Measurements from ENCODE around the gene AKAP8L. TPM values are rescaled to one million over a fixed set of nuclear protein-coding genes. Genes with fewer than 3 reads are reported as not detected.

The AKAP8L gene
- total RNA-seq, 1 donor from 2014 or later, result 79.8 TPM

DNA sequence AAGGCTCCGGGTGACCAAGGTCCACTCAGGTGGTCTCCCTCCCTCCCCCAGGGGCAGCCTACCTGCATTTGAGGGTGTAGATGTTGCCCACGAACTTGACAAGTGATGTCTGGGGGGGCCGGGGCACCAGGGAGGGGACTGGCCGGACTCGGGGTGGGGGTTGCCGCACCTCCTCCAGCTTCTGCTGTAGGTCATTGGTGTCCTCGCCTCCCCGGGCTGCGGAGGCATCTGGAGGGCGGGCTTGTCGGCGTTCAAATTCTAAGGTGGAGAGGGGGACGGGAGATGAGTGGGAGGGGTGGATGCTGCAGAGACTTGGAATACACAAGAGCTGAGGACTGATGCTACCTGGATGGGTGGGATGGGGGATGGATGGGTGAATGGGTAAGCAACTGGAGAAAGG, 5.3 kb upstream of the AKAP8L start:
- TF ChIP-seq, protein P1, sequence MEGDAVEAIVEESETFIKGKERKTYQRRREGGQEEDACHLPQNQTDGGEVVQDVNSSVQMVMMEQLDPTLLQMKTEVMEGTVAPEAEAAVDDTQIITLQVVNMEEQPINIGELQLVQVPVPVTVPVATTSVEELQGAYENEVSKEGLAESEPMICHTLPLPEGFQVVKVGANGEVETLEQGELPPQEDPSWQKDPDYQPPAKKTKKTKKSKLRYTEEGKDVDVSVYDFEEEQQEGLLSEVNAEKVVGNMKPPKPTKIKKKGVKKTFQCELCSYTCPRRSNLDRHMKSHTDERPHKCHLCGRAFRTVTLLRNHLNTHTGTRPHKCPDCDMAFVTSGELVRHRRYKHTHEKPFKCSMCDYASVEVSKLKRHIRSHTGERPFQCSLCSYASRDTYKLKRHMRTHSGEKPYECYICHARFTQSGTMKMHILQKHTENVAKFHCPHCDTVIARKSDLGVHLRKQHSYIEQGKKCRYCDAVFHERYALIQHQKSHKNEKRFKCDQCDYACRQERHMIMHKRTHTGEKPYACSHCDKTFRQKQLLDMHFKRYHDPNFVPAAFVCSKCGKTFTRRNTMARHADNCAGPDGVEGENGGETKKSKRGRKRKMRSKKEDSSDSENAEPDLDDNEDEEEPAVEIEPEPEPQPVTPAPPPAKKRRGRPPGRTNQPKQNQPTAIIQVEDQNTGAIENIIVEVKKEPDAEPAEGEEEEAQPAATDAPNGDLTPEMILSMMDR (IDR thresholded peaks at IDR 0.05; ENCODE audit: insufficient read depth, low read length, poor library complexity, severe bottlenecking), result no peak
- Histone ChIP-seq H3K27me3 (ENCODE audit: control insufficient read depth, insufficient read depth, low read length) (no peaks in the 10 kb centered on the region), H3K4me3 (ENCODE audit: low read depth, low read length) (no peak overlapping the region), H3K36me3 (ENCODE audit: control insufficient read depth, insufficient read depth, low read length) (peaks cover 5% of the 10 kb centered on the region)
- DNase-seq (ENCODE audit: low read depth), result no peak

DNA sequence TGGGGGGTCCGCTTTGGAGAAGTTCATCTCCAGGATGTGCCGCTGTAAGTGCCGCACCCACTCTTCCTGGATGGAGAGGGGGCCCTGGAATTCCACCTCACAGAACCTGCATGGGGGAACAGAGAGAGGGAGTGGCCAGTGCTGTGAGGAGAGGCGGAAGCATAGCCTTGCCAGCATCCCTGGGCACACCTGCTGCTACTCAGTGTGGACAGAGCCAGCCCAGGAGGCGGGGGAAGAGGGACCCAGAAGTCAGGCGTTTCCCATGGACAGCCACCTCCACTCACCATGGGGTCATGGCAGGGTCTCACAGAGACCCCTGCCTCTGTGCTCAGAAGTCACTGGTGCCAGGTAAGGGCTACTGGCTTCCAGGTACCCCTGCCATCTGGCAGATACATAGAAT, 4.3 kb upstream of the AKAP8L start:
- H3K36me3 ChIP-seq (ENCODE audit: control insufficient read depth, insufficient read depth, low read length), result peaks cover 5% of the 10 kb centered on the region
- DNase-seq (ENCODE audit: low read depth), result no peak
- H3K4me3 ChIP-seq (ENCODE audit: low read depth, low read length), result no peak overlapping the region
- no peaks in the 10 kb centered on the region for H3K27me3 ChIP-seq (ENCODE audit: control insufficient read depth, insufficient read depth, low read length)
- TF ChIP-seq, protein P1 (IDR thresholded peaks at IDR 0.05; ENCODE audit: insufficient read depth, low read length, poor library complexity, severe bottlenecking), result no peak

DNA sequence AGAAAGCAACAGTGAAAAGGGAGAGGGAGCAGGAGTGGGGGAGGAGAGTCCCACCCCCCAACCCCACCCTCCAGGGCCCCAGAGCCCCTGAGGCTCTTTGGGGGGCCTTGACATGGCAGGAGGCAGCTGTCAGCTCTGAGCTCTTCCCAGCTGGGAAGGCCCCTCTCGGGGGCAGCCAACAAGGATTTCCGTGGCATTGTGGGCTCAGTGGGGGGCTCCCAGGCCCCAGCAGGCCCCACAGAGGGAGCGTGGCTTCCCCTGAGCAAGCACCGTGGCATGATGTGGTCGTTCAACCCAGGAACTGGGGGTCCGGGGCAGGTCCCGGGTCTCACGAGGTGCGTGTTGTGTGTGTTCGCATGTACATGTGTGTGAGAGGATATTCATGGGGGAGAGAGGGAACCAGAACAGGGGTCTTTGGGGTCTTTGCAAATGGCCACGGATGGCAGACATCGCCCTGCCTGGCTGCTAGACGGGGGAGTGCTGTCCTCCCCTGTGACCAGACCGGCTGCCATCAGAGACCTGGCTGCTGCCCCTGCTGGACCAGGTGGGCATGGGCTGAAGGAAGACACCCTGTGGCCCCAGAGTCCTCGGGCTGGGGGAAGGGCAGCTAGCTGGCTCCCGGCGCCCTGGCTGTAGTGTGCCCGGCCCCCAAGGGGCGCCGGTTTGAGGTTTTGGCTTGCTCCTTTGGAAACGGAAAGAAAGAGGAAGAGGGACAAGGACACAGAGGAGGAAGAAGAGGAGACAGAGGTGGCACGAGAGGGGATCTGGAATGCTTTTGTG, 3.7 kb upstream of the AKAP8L start:
- TF ChIP-seq, protein P1 (IDR thresholded peaks at IDR 0.05; ENCODE audit: insufficient read depth, low read length, poor library complexity, severe bottlenecking), result no peak
- H3K36me3 ChIP-seq (ENCODE audit: control insufficient read depth, insufficient read depth, low read length), result peaks cover 5% of the 10 kb centered on the region
- no peaks in the 10 kb centered on the region for H3K27me3 ChIP-seq (ENCODE audit: control insufficient read depth, insufficient read depth, low read length)
- DNase-seq (ENCODE audit: low read depth), result no peak
- no peak overlapping the region for H3K4me3 ChIP-seq (ENCODE audit: low read depth, low read length)

DNA sequence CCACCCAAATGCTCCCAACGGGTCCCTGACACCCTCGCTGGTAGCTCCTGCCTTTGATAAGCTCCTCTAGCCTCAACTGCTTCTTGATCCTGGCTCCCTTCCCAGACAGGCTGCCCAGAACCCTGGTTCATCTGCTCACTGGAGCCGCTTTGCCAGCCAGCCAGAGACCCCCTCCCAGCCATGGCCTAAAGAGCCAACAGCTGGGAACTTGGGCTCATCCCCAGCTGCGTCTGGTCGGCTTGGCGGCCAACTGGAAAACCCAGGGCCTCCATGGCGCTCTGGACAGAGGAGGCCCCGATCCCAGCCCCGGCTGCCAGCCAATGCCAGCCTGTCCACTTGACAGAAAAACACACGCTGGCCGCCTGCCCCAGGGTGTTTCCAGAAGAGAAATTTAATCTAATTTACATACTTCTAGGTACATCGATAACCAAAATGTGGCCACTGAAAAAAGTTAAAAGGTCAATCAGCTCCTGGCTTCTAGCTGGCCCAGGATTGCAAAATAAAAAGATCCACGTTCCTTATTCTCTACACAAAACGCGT, 3.0 kb upstream of the AKAP8L start:
- DNase-seq (ENCODE audit: low read depth), result no peak
- no peak overlapping the region for H3K4me3 ChIP-seq (ENCODE audit: low read depth, low read length)
- peaks cover 5% of the 10 kb centered on the region for H3K36me3 ChIP-seq (ENCODE audit: control insufficient read depth, insufficient read depth, low read length)
- TF ChIP-seq, protein P1 (IDR thresholded peaks at IDR 0.05; ENCODE audit: insufficient read depth, low read length, poor library complexity, severe bottlenecking), result no peak
- no peaks in the 10 kb centered on the region for H3K27me3 ChIP-seq (ENCODE audit: control insufficient read depth, insufficient read depth, low read length)

DNA sequence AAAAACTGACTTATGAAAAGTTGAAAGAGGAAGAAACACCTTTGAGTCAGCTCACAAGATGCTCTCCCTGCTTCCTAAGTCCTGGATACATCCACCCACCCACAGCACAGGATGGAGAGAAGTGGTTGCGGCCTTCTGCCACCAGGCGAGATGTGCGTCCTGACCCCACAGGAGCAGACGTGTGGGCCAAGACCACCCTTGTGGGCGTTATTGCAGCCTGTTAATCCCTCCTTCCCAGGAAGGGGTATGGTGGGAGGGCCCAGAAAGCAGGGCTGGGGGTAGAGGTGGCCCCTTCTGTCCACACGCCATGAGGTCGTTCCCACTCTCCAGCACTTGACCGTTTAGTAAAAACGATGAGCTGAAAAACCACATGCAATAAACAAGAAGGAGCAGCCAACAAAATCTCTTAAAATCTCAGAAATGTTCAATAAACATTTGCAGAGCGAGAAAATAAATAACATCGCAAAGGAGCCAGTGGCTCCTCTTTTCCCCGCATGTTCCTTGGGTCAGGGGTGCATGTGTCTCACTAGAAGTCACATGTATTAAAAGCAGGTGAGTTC, 2.4 kb upstream of the AKAP8L start:
- TF ChIP-seq, protein P1 (IDR thresholded peaks at IDR 0.05; ENCODE audit: insufficient read depth, low read length, poor library complexity, severe bottlenecking), result no peak
- no peak overlapping the region for H3K4me3 ChIP-seq (ENCODE audit: low read depth, low read length)
- no peak for DNase-seq (ENCODE audit: low read depth)

More for the DNA sequence above, 2.4 kb upstream of the AKAP8L start:
- Histone ChIP-seq H3K36me3 (ENCODE audit: control insufficient read depth, insufficient read depth, low read length) (peaks cover 4% of the 10 kb centered on the region), H3K27me3 (ENCODE audit: control insufficient read depth, insufficient read depth, low read length) (no peaks in the 10 kb centered on the region)

Measured in kidney epithelial cell (primary cell).